IMR-90 (cell line): ENCODE data around the gene SPATA46. TPM values are rescaled to one million over a fixed set of nuclear protein-coding genes. Genes with fewer than 3 reads are reported as not detected.

Experiments used
- ATAC-seq: fragments of 200-7000 bp; cut with Tn5 transposase; 2 replicates; pipeline ENCODE4 v1.9.1; 2020; ENCODE audit warnings: low read depth, mild to moderate bottlenecking, moderate library complexity
- BruUV-seq: library from RNA; stranded (reverse); fragments of 400-500 nt; replicated peaks from 2 replicates; lab custom pipeline; 2021; lab: Mats Ljungman, UMichigan
- CTCF ChIA-PET: fragments of 300-600 bp; formaldehyde crosslinking; extraction: SDS; loops from one replicate; lab custom pipeline; 2021; ENCODE audit warnings: antibody characterized with exemption; lab: Yijun Ruan, JAX
- POLR2A ChIA-PET: fragments of 300-600 bp; sonication (Branson Sonifier 250); formaldehyde crosslinking; loops from one replicate; lab custom pipeline; 2022; ENCODE audit warnings: antibody characterized with exemption; ENCODE audit not compliant: unreplicated experiment; lab: Charles Lee
- DNase-seq: peaks from one replicate; pipeline ENCODE4 v3.0.0; 2013
- H2AFZ ChIP-seq: replicated peaks from 2 replicates; pipeline ENCODE3; 2013; ENCODE audit warnings: low read length, mild to moderate bottlenecking; ENCODE audit not compliant: poor library complexity
- H2AK5ac ChIP-seq: 2 replicates; pipeline ENCODE4 v1.6.1; 2013; ENCODE audit warnings: low read depth, low read length, inconsistent platforms
- H2AK9ac ChIP-seq: replicated peaks from 2 replicates; pipeline ENCODE3; 2013; ENCODE audit warnings: mild to moderate bottlenecking, low read depth, low read length, moderate library complexity; ENCODE audit not compliant: poor library complexity
- H2BK120ac ChIP-seq: 2 replicates; pipeline ENCODE4 v1.6.1; 2013; ENCODE audit warnings: low read depth, low read length, inconsistent platforms
- H2BK15ac ChIP-seq: 3 replicates; pipeline ENCODE4 v1.6.1; 2013; ENCODE audit warnings: low read depth, low read length, inconsistent platforms
- H2BK20ac ChIP-seq: 2 replicates; pipeline ENCODE4 v1.6.1; 2013; ENCODE audit warnings: low read depth, mild to moderate bottlenecking, inconsistent platforms, low read length, moderate library complexity
- H2BK5ac ChIP-seq: 2 replicates; pipeline ENCODE4 v1.6.1; 2013; ENCODE audit warnings: mild to moderate bottlenecking, low read depth, low read length, inconsistent platforms; ENCODE audit not compliant: poor library complexity, severe bottlenecking
- H3K14ac ChIP-seq: replicated peaks from 2 replicates; pipeline ENCODE4 v1.6.1; 2013; ENCODE audit warnings: low read depth, low read length, inconsistent platforms
- H3K18ac ChIP-seq: 2 replicates; pipeline ENCODE4 v1.6.1; 2013; ENCODE audit warnings: low read depth, low read length, control low read depth
- H3K23ac ChIP-seq: 2 replicates; pipeline ENCODE4 v1.6.1; 2013; ENCODE audit warnings: low read depth, low read length, inconsistent platforms
- H3K27ac ChIP-seq: 2 replicates; pipeline ENCODE4 v1.5.1; 2013; ENCODE audit warnings: mild to moderate bottlenecking, control low read depth, low read length; ENCODE audit not compliant: insufficient read depth
- H3K27me3 ChIP-seq: 2 replicates; pipeline ENCODE4 v1.6.1; 2013; ENCODE audit warnings: low read length; ENCODE audit not compliant: control insufficient read depth, insufficient read depth
- H3K36me3 ChIP-seq: 2 replicates; pipeline ENCODE4 v1.6.1; 2013; ENCODE audit warnings: low read length, mixed read lengths; ENCODE audit not compliant: control insufficient read depth, insufficient read depth
- H3K4ac ChIP-seq: 2 replicates; pipeline ENCODE4 v1.6.1; 2013; ENCODE audit warnings: low read depth, low read length, inconsistent platforms
- H3K4me1 ChIP-seq: 2 replicates; pipeline ENCODE4 v1.6.1; 2013; ENCODE audit warnings: low read length, mixed read lengths; ENCODE audit not compliant: control insufficient read depth, insufficient read depth
- H3K4me2 ChIP-seq: 2 replicates; pipeline ENCODE4 v1.6.1; 2013; ENCODE audit warnings: low read depth, mild to moderate bottlenecking, control low read depth, low read length, moderate library complexity
- H3K4me3 ChIP-seq: 2 replicates; pipeline ENCODE4 v1.5.1; 2013; ENCODE audit warnings: low read depth, mild to moderate bottlenecking, control low read depth, low read length, moderate library complexity; ENCODE audit not compliant: insufficient read depth
- H3K56ac ChIP-seq: 2 replicates; pipeline ENCODE4 v1.6.1; 2013; ENCODE audit warnings: low read length, inconsistent platforms; ENCODE audit not compliant: insufficient read depth; ENCODE audit errors: extremely low read depth
- H3K79me1 ChIP-seq, 2 experiments: 2 replicates each; pipeline ENCODE4 v1.6.1; 2013; ENCODE audit warnings: low read length in 2 of 2, inconsistent platforms in 1 of 2, low read depth in 1 of 2
- H3K9ac ChIP-seq: 2 replicates; pipeline ENCODE4 v1.6.1; 2013; ENCODE audit warnings: low read depth, low read length, control low read depth
- H3K9me1 ChIP-seq: 2 replicates; pipeline ENCODE4 v1.6.1; 2013; ENCODE audit warnings: low read length, inconsistent platforms; ENCODE audit not compliant: insufficient read depth
- H3K9me3 ChIP-seq: 2 replicates; pipeline ENCODE4 v1.6.1; 2013; ENCODE audit warnings: low read length; ENCODE audit not compliant: control insufficient read depth, insufficient read depth
- H4K20me1 ChIP-seq: 2 replicates; pipeline ENCODE4 v1.6.1; 2013; ENCODE audit warnings: low read length, inconsistent platforms; ENCODE audit not compliant: insufficient read depth
- H4K5ac ChIP-seq: 2 replicates; pipeline ENCODE4 v1.6.1; 2013; ENCODE audit warnings: mild to moderate bottlenecking, low read depth, low read length, control low read depth
- H4K8ac ChIP-seq, 2 experiments: 2 replicates each; pipeline ENCODE4 v1.6.1; 2013; ENCODE audit warnings: low read depth in 2 of 2, low read length in 2 of 2, control low read depth in 1 of 2, inconsistent platforms in 1 of 2
- H4K91ac ChIP-seq: 2 replicates; pipeline ENCODE4 v1.6.1; 2013; ENCODE audit warnings: low read depth, low read length, inconsistent platforms; ENCODE audit not compliant: insufficient read depth
- BHLHE40 ChIP-seq: fragments of 150-350 bp; IDR thresholded peaks from 2 replicates; pipeline ENCODE4 v1.6.1; 2016; ENCODE audit warnings: mild to moderate bottlenecking, low read depth, low read length
- ELK1 ChIP-seq: fragments of 150-350 bp; IDR thresholded peaks from 2 replicates; pipeline ENCODE4 v1.6.1; 2016; ENCODE audit warnings: low read depth, mild to moderate bottlenecking, low read length, moderate library complexity, borderline replicate concordance
- POLR2A ChIP-seq: IDR thresholded peaks from 2 replicates; pipeline ENCODE4 v1.6.1; 2012; ENCODE audit warnings: mild to moderate bottlenecking, low read depth, low read length
- RCOR1 ChIP-seq: IDR thresholded peaks from 2 replicates; pipeline ENCODE4 v1.6.1; 2012; ENCODE audit warnings: mild to moderate bottlenecking, low read length, improper control_type of control experiment; ENCODE audit not compliant: insufficient replicate concordance
- USF2 ChIP-seq: fragments of 150-350 bp; IDR thresholded peaks from 2 replicates; pipeline ENCODE4 v1.6.1; 2017; ENCODE audit warnings: mild to moderate bottlenecking, antibody characterized with exemption, low read length, low read depth
- WGBS, 2 experiments: methylation state at CpG; one replicate each; pipeline versions ENCODE4 v1.1.5 to v1.1.7; 2013; ENCODE audit warnings: missing lambda C conversion rate in 2 of 2; ENCODE audit not compliant: insufficient read length in 1 of 2; ENCODE audit errors: extremely low coverage in 2 of 2; 5-methylcytosine and 5-hydroxymethylcytosine counted together
- dilution Hi-C: fragments of 300-500 bp; cut with HindIII; formaldehyde crosslinking; loops from one replicate; pipeline ENCODE4 v1.14.3; 2018; ENCODE audit warnings: low sequenced_read_pairs; ENCODE audit not compliant: unreplicated experiment
- in situ Hi-C: fragments of 300-500 bp; cut with MboI; formaldehyde crosslinking; loops from 3 replicates; pipeline ENCODE4 v1.14.3; 2019; ENCODE audit warnings: low sequenced_read_pairs, inconsistent platforms, mixed read lengths
- intact Hi-C: fragments of 100-400 bp; cut with micrococcal nuclease; formaldehyde crosslinking; loops from 2 replicates; pipeline ENCODE4 v1.10.0; 2022
- polyA plus RNA-seq, 3 experiments: library from polyadenylated mRNA; depleted of rRNA; stranded (reverse); fragments of >200 nt; gene quantifications; 2 replicates each; pipeline ENCODE4 v1.2.3, GENCODE V29; 2012; ENCODE audit warnings: low replicate concordance in 1 of 3
- total RNA-seq: library from RNA; depleted of rRNA; stranded (reverse); fragments of >200 nt; gene quantifications from 2 replicates; pipeline ENCODE4 v1.2.3, GENCODE V29; 2012

The SPATA46 gene
- total and polyA plus RNA-seq, 2 of the 4 experiments (the other 2 are of a cell fraction) = not detected

GRCh38 chr1:162347281-162347680, 29.4 kb downstream of the SPATA46 start:
- H2BK15ac ChIP-seq = no peak overlapping the region

More at GRCh38 chr1:162347281-162347680, 29.4 kb downstream of the SPATA46 start:
- POLR2A ChIA-PET = no interaction called here
- Histone ChIP-seq H2BK120ac (no peak overlapping the region), H3K36me3 (no peaks in the 10 kb centered on the region), H2BK20ac (no peak overlapping the region), H3K27me3 (peaks cover 6% of the 10 kb centered on the region), H3K14ac (no peak overlapping the region), H3K9me1 (peaks cover 5% of the 10 kb centered on the region), H4K20me1 (no peaks in the 10 kb centered on the region), H3K23ac (no peak overlapping the region), H4K5ac (no peak overlapping the region), H3K4me1 (0 out of 2 replicates have a peak, but pooled peaks cover 4% of the 10 kb centered on the region), H3K4ac (no peak overlapping the region), H2AK9ac (no peak overlapping the region), H2AFZ (no peak overlapping the region), H3K4me2 (no peak overlapping the region), H3K9ac (no peak overlapping the region), H2AK5ac (no peak overlapping the region), H4K91ac (no peak overlapping the region), H3K79me1 (no peaks in the 10 kb centered on the region), H3K27ac (no peak overlapping the region), H3K4me3 (no peak overlapping the region), H3K56ac (no peak overlapping the region), H3K9me3 (no peaks in the 10 kb centered on the region), H4K8ac (no peak overlapping the region), H2BK5ac (no peak overlapping the region), H3K18ac (no peak overlapping the region)
- no peak for ATAC-seq
- CTCF ChIA-PET = no interaction called here
- no TSS peak for BruUV-seq
- intact Hi-C loops (no loop called here), in situ Hi-C loops (no loop called here), dilution Hi-C loops (no loop called here)
- WGBS, 2 experiments = no CpG with 5 or more reads among the region's 3 CpGs
- no peak for TF ChIP-seq RCOR1
- no peak for TF ChIP-seq POLR2A
- no peak for TF ChIP-seq USF2
- no peak for TF ChIP-seq ELK1
- no peak for TF ChIP-seq BHLHE40
- DNase-seq = no peak
